Measurements from ENCODE around the gene NPSR1.
"Not testable (repeated sequence)": the region's sequence is repeated elsewhere in the genome, so short reads cannot be mapped to it uniquely, and the experiment has no call there.

Gene NPSR1

DNA sequence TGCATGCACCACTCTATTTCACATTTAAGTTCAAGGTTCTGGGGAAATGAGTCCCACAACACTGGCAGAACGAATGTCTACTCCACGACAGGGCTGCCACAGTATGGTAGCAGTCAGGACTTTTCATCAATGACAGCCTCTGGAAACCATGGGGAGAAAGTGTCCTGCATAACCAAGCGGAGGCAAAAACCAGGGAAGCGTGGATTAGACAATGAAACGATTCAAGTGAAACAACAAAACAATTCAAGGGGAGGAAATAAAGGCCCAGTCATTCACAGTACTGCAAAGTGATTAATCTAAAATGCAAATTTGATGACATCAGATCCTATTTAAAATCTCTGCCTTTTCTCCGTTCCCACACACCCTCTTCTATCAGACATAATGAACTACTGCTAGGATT lies 211.0 kb downstream of the NPSR1 start:
- DNase-seq (ENCODE audit: low read depth) = no peak

DNA sequence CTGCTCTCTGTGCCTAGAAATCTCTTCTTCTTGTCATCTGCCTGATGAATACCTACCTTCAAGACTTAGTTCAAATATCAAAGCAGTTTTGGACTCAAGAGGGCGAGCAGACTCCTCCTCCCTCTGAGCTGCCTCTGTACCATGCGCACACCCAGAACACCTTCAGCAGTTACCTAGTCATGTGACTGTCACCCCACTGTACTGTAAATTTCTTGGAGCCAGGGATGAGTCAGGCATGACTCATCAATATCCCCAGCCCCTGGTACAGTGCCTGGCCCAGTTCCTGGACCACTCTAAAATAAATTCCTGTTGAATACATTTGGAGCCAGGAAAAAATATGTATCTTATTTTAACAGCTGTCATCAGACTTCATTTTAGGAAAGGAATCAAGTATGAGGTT lies 212.0 kb downstream of the NPSR1 start:
- not testable (repeated sequence) for DNase-seq (ENCODE audit: low read depth)

DNA sequence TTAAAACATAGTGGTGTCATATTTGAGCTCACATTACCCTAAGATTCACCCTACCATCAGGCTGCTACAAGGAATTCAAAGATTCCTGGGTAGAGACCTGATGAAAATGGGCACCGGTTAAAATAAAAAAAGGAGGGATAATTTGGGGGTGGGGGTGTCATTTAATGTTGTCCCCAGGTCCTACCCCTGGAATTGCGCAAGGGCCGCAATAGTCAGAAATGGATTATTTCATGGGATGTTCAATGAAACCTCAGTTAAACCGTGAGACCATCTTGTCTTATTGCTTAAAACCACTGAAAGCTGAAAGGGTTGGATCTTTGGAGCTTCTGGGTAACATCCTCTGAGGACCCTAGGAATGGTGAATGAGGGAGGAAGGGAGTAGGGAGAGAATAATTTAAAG lies 216.3 kb downstream of the NPSR1 start:
- DNase-seq (ENCODE audit: low read depth) = not testable (repeated sequence)

- DNase-seq (ENCODE audit: low read depth) = no peak
Measured at GRCh38 chr7:34875481-34875880, 217.5 kb downstream of the NPSR1 start.

DNA sequence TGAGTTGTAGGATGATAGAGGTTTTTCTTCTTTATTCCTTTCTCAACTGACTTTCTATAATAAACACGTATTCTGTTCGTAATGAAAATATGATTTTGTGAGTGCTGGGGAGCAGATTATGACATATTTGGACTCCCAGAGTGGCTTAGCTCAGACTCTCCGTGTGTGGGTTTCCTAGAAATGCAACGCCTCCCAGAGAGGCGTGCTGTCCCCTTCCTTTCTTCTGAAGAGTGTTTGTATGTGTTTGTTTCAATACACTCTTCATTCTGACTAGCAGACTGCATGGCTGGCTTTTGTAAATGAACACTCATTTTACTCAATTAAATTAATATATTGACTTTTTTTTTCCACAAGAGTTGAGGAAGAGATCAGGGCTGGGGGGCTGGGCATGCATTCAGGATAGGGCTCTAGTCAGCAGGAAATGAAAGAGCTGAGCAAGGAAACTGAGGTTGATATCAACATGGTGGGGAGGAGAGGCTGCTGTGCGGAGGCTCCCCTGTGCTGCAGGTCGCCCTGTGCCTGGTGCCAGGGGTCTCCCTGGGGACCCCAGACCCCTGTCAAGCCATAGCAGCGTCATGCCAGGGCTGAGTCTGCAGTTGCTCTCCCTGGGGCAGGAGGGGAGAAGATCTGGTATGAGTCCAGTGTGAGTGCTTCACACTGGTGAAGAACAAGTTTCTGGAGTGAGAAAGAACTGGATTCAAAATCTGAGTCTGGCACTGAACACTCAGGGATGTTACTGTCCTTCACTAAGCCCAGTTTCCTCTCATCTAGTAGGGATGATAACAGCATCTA lies 221.1 kb downstream of the NPSR1 start:
- DNase-seq (ENCODE audit: low read depth) = not testable (repeated sequence)

DNA sequence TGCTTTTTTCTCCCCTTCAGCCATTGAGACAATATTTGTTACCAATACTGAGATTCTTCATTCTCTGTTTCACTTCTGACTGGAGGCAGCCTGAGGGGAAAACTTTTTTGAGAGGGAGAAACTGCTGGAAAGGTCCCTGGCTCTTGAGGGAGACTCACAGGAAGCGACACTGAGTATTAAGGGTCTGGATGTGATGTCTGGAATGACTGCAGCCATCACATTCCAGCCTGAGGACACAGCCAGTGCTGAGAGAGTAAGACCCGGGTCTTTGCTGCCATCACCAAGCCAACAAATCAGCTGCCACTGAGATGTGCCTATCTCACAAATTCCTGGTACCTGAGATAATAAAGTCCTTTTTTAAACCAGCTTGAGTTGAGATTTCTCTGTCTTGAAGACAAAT lies 221.9 kb downstream of the NPSR1 start:
- no peak for DNase-seq (ENCODE audit: low read depth)

GRCh38 chr7:34883855-34884254 lies 225.8 kb downstream of the NPSR1 start:
- DNase-seq (ENCODE audit: low read depth) = not testable (repeated sequence)

- DNase-seq (ENCODE audit: low read depth) = no peak
Measured at GRCh38 chr7:34886856-34887255, 228.8 kb downstream of the NPSR1 start.

- no peak for DNase-seq (ENCODE audit: low read depth)
Measured at GRCh38 chr7:34889951-34890350, 231.9 kb downstream of the NPSR1 start.

- no peak for DNase-seq (ENCODE audit: low read depth)
Measured at GRCh38 chr7:34895202-34895601, 237.2 kb downstream of the NPSR1 start.
